Choroid plexus epithelial cell (primary cell): ENCODE data around the gene PMIS2.
A peak's percentile ranks its signal among the peaks of the same experiment; 100 is the strongest.

Source experiments
- DNase-seq: peaks from one replicate; pipeline ENCODE4 v3.0.0-alpha.2; 2010; ENCODE audit warnings: low read depth
- H3K4me3 ChIP-seq: 2 replicates; pipeline ENCODE4 v1.5.1; 2011; ENCODE audit warnings: low read depth, mild to moderate bottlenecking, control low read depth, low read length, moderate library complexity
- CTCF ChIP-seq: conservative IDR thresholded peaks from 2 replicates; pipeline ENCODE4 v1.5.1; 2011; ENCODE audit warnings: low read depth, mild to moderate bottlenecking, control low read depth, inconsistent platforms, low read length, moderate library complexity

The PMIS2 gene

DNA sequence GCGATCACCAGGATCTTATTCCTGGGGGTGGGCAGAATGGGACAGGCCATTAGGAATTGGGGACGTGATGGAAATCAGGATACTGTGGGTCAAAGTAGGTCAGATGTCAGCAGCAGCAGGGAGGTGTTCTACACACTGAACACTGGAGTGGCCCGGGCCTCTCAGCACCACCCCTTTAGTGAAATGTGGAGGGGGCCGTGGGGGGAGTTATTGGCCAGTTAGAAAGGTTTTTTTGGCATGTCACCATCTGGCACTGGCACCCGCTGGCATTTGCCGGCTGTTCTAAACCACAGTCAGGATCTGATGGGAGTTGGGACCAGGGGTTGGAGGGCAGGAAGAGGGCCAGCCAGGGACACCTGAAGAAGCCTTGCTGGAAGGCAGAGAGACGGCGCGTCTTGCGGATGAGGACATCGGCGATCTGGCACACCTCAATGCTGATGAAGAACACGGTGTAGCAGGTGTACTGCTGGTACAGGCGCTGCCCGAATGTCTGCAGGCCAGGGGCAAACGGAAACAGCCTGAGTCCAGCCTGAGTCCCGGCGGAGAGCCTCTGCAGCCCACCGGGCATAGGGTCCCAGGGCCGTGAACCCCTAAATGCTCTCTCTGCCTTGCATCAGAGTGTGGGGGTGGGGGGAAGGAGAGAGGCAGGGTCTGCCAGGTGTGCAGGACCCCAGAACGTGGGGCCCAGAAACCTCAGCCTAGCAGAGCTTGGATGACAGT lies 34.7 kb upstream of the PMIS2 start:
- H3K4me3 ChIP-seq = no peak overlapping the region
- DNase-seq = no peak
- TF ChIP-seq CTCF = no peak

- no peak for TF ChIP-seq CTCF
- no peak for DNase-seq
- H3K4me3 ChIP-seq = no peak overlapping the region
Measured at GRCh38 chr19:35552534-35553384, 33.2 kb upstream of the PMIS2 start.

DNA sequence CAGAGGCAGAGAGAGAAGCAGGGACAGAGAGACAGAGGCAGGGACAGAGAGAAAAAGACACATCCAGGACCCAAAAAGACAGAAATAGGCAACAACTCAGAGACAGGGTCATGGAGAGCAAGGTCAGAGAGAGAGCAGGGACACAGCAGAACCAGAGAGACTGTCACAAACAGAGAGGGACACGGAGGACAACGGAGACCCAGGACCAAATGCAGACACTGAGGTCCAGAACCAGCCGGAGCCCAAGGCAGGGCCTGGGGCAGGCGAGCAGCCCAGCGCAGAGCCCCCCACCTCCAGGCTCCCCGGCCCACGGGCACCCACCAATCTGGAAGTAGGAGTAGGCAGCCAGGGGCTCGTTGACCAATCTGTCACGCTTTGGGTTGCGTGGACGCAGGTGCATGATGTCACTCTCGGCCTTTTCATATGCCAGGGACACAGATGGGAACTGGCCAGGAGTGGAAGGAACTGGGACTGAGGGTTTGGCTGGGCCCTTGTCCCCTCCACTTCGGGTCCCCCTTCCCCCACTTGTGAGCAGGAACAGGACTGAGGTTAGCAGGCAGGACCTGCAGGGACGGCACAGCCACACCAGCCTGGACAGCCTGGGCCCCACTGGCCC lies 32.5 kb upstream of the PMIS2 start:
- DNase-seq = no peak
- no peak for TF ChIP-seq CTCF
- no peak overlapping the region for H3K4me3 ChIP-seq

DNA sequence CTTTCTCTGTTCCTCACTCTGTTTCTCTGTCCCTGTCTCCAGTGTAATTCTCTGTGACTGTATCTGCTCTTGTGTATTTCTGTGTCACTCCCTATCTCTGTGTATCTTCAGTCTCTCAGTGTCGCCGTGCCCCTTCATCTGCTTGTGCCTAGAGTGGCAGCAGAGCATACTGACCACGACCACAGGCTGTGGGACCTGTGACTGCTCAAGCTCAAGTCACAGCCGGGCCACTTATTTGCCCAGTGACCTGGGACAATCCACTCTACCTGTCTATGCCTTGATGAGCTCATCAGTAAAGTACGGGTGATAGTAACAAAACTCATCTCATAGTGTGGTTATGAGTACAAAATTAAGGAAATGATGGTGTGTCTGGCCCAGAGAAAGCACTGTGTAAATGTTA lies 31.9 kb upstream of the PMIS2 start:
- TF ChIP-seq CTCF = no peak
- no peak for DNase-seq
- H3K4me3 ChIP-seq = no peak overlapping the region

GRCh38 chr19:35555301-35556005 lies 30.5 kb upstream of the PMIS2 start:
- no peak overlapping the region for H3K4me3 ChIP-seq
- TF ChIP-seq CTCF = peak; percentile 44
- DNase-seq = peak; percentile 42

DNA sequence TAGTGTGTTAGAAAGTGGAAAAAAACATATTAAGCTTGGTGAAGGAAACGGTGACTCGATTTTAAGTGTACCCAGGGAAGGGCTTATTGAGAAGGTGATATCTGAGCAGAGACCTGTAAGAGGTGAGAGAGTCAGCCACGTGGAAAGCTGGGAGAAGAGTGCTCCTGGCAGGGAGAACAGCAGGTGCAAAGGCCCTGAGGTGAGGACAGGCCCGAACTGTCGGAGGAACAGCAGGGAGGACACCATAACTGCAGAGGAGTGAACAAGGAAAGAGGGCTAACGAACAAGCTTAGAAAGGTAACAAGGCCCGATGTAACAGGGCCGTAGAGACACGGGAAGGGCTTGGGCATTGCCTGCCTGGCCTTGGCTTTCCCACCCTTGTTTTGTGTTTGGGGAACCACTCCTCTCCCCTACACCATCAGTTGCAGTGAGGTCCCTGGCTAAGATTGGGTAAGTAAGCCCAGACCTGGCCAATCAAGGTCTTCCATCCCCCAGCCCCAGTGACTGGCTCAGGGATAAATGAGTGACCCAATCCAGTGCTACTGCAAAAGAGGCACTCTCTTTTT lies 29.9 kb upstream of the PMIS2 start:
- no peak overlapping the region for H3K4me3 ChIP-seq
- DNase-seq = no peak
- TF ChIP-seq CTCF = no peak
